GM12892 (cell line): Measurements from ENCODE around the gene TNFRSF1B.
A peak's percentile ranks its signal among the peaks of the same experiment; 100 is the strongest.

Experiments used
- POLR2A ChIP-seq: IDR thresholded peaks from 2 replicates; pipeline ENCODE4 v1.6.1; 2011; ENCODE audit warnings: low read depth, low read length, control low read depth
- POLR2AphosphoS5 ChIP-seq: IDR thresholded peaks from 2 replicates; pipeline ENCODE4 v1.6.1; 2011; ENCODE audit warnings: low read depth, low read length, control low read depth
- TAF1 ChIP-seq: IDR thresholded peaks from 2 replicates; pipeline ENCODE4 v1.6.1; 2011; ENCODE audit warnings: low read depth, mild to moderate bottlenecking, control low read depth, low read length, borderline replicate concordance

- TF ChIP-seq POLR2AphosphoS5 (0 out of 2 replicates have a peak, but pooled peaks have one; percentile 26), POLR2A (no peak; the same call in 1 of the 2 replicates), TAF1 (no peak)
These were observed 41.1 kb upstream of the TNFRSF1B start for GRCh38 chr1:12125422-12126355.
